Measurements from ENCODE around the gene STK38L.
A peak's percentile ranks its signal among the peaks of the same experiment; 100 is the strongest.

Gene STK38L

GRCh38 chr12:27359578-27360340 is 115.7 kb downstream of the STK38L start:
- peak; percentile 24 for DNase-seq

- DNase-seq: no peak
These were observed 117.3 kb downstream of the STK38L start for GRCh38 chr12:27361372-27361771.

GRCh38 chr12:27366621-27367020 is 122.5 kb downstream of the STK38L start:
- no peak for DNase-seq

- DNase-seq: no peak
These were observed 123.0 kb downstream of the STK38L start for GRCh38 chr12:27367078-27367477.
